Tibial artery (tissue), 4 donors: ENCODE measurements around the gene TMEM128.
"Not testable (repeated sequence)": the region's sequence is repeated elsewhere in the genome, so short reads cannot be mapped to it uniquely, and the experiment has no call there.

Experiments
- DNase-seq, 2 donors: peaks; one replicate each; pipeline ENCODE4 v3.0.0-alpha.2; 2019
- H3K27ac ChIP-seq, 2 donors: fragments of 200-600 bp; sonication (generic) in 1 of 2; 1 replicate in 1 of 2; 2 replicates in 1 of 2; pipeline ENCODE4 v1.5.1; 2018 to 2019; ENCODE audit warnings: mild to moderate bottlenecking in 1 of 2
- H3K27me3 ChIP-seq, 2 donors: fragments of 200-600 bp; sonication (generic) in 1 of 2; one replicate each; pipeline versions ENCODE4 v1.5.1 to v1.6.0; 2016 to 2019
- H3K36me3 ChIP-seq, 3 donors: fragments of 200-600 bp; sonication (generic) in 2 of 3; one replicate each; pipeline ENCODE4 v1.5.1; 2016 to 2019; ENCODE audit warnings: mild to moderate bottlenecking in 2 of 3
- H3K4me1 ChIP-seq, 4 donors: fragments of 200-600 bp; sonication (generic) in 2 of 4; 1 replicate in 3 of 4; 2 replicates in 1 of 4; pipeline ENCODE4 v1.5.1; 2016 to 2019
- H3K4me3 ChIP-seq, 2 donors: fragments of 200-600 bp; sonication (generic) in 1 of 2; 1 replicate in 1 of 2; 2 replicates in 1 of 2; pipeline ENCODE4 v1.5.1; 2018 to 2019; ENCODE audit warnings: mild to moderate bottlenecking in 2 of 2
- H3K9me3 ChIP-seq, 3 donors: fragments of 200-600 bp; sonication (generic) in 1 of 3; one replicate each; pipeline ENCODE4 v1.5.1; 2016 to 2019
- intact Hi-C: fragments of 100-400 bp; cut with DNase I; formaldehyde crosslinking; loops from one replicate; pipeline ENCODE4 v1.15.0; 2023; ENCODE audit warnings: low total_unique reads
- TF ChIP-seq, protein P1 (sequence below), 2 experiments: fragments of 200-600 bp in 1 of 2; fragments of 450-650 bp in 1 of 2; IDR thresholded peaks; one replicate each; pipeline ENCODE4 v1.5.1; 2017 to 2019; ENCODE audit warnings: antibody characterized with exemption in 2 of 2, mild to moderate bottlenecking in 1 of 2, moderate library complexity in 1 of 2

Gene TMEM128

DNA sequence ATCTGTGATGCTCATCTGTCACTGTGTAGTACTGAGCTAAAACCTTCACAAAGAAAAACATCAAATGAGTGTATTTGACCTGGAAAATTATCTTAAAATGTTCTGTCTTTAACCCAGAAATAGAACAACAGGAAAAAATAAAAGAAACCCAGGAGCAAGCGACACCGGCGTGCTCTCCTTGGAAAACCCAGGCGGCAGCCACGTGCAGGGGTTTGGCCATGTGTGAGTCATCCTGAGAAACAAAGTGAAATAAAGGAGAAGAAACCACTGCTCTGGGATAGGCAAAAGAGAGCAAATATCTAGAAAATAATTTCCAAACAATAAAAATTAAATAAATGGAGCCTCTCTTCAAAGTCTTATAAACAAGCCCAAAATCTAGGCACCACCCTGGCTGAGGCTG, 20.0 kb upstream of the TMEM128 start:
- intact Hi-C loops, result no loop called here
- H3K27ac ChIP-seq, result no peak overlapping the region
- no peaks in the 10 kb centered on the region for H3K27me3 ChIP-seq
- no peak overlapping the region for H3K4me3 ChIP-seq
- DNase-seq, result no peak
- H3K4me1 ChIP-seq, result no peaks in the 10 kb centered on the region
- H3K36me3 ChIP-seq, result peaks cover 2 to 58% (median 30%) of the 10 kb centered on the region in 3 donors
- no peaks in the 10 kb centered on the region for H3K9me3 ChIP-seq
- TF ChIP-seq, protein P1, sequence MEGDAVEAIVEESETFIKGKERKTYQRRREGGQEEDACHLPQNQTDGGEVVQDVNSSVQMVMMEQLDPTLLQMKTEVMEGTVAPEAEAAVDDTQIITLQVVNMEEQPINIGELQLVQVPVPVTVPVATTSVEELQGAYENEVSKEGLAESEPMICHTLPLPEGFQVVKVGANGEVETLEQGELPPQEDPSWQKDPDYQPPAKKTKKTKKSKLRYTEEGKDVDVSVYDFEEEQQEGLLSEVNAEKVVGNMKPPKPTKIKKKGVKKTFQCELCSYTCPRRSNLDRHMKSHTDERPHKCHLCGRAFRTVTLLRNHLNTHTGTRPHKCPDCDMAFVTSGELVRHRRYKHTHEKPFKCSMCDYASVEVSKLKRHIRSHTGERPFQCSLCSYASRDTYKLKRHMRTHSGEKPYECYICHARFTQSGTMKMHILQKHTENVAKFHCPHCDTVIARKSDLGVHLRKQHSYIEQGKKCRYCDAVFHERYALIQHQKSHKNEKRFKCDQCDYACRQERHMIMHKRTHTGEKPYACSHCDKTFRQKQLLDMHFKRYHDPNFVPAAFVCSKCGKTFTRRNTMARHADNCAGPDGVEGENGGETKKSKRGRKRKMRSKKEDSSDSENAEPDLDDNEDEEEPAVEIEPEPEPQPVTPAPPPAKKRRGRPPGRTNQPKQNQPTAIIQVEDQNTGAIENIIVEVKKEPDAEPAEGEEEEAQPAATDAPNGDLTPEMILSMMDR (IDR thresholded peaks at IDR 0.05), result no peak

DNA sequence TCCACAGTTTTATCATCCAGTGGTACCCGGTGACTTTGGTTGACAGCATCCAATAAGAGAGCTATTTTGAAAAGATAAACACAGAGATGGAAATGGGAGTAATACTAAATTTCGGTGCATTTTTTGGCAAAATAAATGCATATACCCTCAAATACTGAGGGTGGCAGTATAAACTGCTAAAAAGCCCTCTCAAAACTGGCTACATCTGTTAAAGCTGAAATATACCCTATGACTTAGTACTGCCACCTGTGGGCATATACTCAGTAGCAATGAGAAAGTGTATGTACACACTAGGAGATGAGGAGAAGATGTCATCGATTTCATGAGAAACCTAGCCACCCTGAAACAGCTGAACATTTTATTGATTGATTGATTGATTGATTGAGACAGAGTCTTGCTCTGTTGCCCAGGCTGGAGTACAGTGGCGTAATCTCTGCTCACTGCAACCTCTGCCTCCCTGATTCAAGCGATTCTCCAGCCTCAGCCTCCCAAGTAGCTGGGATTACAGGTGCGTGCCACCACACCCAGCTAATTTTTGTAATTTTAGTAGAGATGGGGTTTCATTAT, 12.2 kb upstream of the TMEM128 start:
- intact Hi-C loops, result no loop called here
- H3K4me1 ChIP-seq, result peaks cover 0 to 7% (median 0%) of the 10 kb centered on the region in 4 donors

DNA sequence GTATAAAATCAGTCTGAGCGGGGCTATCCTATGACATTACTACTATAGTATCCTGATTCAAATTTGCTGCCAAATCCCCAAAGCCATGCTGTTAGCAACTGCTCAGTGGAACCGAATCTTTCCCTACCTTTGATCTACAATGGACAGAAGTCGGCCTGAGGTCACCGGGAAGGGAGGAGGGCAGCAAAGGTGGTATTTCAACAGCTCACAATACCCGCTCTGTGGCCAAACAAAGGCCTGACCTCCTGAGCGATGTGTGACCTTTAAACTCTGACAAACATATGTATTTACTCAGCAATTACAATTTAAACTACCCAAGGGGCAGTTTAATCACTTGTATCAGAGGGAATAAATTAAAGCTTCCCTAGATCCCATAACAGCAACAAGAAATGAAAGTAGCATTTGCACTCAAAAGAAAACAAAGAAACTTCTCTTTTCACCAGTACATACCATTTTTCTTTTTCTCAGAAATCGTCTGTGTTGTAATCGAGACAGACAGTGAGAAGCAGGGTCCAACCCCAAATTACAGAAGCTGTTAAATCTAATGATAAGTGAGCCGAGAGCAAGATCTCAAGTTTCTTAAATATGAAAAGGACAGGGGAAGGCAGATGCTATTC, 11.6 kb upstream of the TMEM128 start:
- DNase-seq, result no peak
- Histone ChIP-seq H3K9me3 (no peaks in the 10 kb centered on the region), H3K27ac (no peak overlapping the region), H3K27me3 (peaks cover 0 to 8% of the 10 kb centered on the region in 2 donors), H3K36me3 (no peaks in the 10 kb centered on the region), H3K4me3 (no peak overlapping the region), H3K4me1 (peaks cover 0 to 7% (median 0%) of the 10 kb centered on the region in 4 donors)
- intact Hi-C loops, result no loop called here
- TF ChIP-seq, protein P1 (IDR thresholded peaks at IDR 0.05), result no peak

More for the DNA sequence above, 12.2 kb upstream of the TMEM128 start:
- no peaks in the 10 kb centered on the region for H3K36me3 ChIP-seq
- peaks cover 0 to 6% of the 10 kb centered on the region in 2 donors for H3K27me3 ChIP-seq
- H3K9me3 ChIP-seq, result no peaks in the 10 kb centered on the region
- H3K4me3 ChIP-seq, result no peak overlapping the region
- H3K27ac ChIP-seq, result no peak overlapping the region
- no peak for DNase-seq
- TF ChIP-seq, protein P1 (IDR thresholded peaks at IDR 0.05), result no peak

DNA sequence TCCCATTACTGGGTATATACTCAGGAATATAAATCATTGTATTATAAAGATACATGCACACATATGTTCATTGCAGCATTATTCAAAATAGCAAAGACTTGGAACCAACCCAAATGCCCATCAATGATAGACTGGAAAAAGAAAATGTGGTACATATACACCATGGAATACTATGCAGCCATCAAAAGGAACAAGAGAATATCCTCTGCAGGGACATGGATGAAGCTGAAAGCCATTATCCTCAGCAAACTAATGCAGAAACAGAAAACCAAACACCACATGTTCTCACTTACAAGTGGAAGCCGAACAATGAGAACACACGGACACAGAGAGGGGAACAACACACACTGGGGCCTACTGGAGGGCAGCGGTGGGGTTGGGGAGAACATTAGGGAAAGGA, 9.7 kb upstream of the TMEM128 start:
- H3K4me1 ChIP-seq, H3K27me3 ChIP-seq, DNase-seq, H3K27ac ChIP-seq, H3K9me3 ChIP-seq, H3K36me3 ChIP-seq, intact Hi-C loops, H3K4me3 ChIP-seq: not testable (repeated sequence)

DNA sequence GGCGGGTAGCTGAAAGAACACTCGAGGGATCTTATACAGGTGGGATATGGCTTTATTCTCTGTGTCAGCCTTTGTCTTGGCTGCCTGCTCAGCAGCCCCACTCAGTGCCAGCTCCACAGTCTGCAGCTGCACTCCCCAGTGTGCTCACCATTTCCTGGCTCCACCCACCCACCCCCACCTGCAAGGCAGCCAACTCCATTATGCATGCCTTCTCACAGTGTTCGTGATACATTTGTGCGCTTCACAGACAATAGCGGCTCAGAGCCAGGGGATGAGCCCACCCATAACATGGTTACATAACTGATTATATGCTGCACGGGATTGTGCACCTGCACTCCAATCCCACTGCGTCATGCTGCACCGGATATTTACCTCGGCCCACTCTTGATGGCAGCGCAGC, 8.8 kb upstream of the TMEM128 start:
- DNase-seq, result no peak
- H3K27me3 ChIP-seq, result peaks cover 0 to 8% of the 10 kb centered on the region in 2 donors
- H3K36me3 ChIP-seq, result no peaks in the 10 kb centered on the region
- TF ChIP-seq, protein P1 (IDR thresholded peaks at IDR 0.05), result no peak
- peaks cover 0 to 7% (median 0%) of the 10 kb centered on the region in 4 donors for H3K4me1 ChIP-seq
- H3K27ac ChIP-seq, result no peak overlapping the region
- H3K9me3 ChIP-seq, result no peaks in the 10 kb centered on the region
- intact Hi-C loops, result no loop called here
- H3K4me3 ChIP-seq, result no peak overlapping the region

DNA sequence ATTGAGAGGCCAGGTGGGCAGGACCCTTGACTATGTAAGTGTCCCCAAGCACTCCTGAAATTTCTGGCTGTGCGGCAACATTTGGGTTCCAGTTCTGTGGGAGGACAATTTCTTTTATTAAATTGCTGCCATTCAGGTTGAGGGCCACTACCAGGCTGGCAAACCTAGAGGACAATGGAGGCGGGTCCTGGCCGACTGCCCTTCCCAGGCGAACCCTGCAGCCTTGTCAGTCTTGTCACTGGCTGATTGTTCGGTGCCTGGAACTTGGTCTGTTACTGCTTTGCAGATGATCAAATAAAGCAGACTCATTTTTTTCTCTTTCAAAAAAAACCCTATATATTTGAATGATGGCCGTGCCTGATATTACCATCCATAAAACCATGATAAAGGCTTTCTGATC, 6.6 kb upstream of the TMEM128 start:
- no peaks in the 10 kb centered on the region for H3K36me3 ChIP-seq
- TF ChIP-seq, protein P1 (IDR thresholded peaks at IDR 0.05), result no peak
- DNase-seq, result no peak
- H3K4me1 ChIP-seq, result peaks cover 0 to 4% (median 0%) of the 10 kb centered on the region in 4 donors
- peaks cover 0 to 8% of the 10 kb centered on the region in 2 donors for H3K27me3 ChIP-seq
- H3K9me3 ChIP-seq, result no peaks in the 10 kb centered on the region
- no peak overlapping the region for H3K27ac ChIP-seq
- no peak overlapping the region for H3K4me3 ChIP-seq
- intact Hi-C loops, result no loop called here
